Measurements from ENCODE around the gene HNRNPCL4. TPM values are rescaled to one million over a fixed set of nuclear protein-coding genes. Genes with fewer than 3 reads are reported as not detected.
"Not testable (repeated sequence)": the region's sequence is repeated elsewhere in the genome, so short reads cannot be mapped to it uniquely, and the experiment has no call there.

The HNRNPCL4 gene
- total RNA-seq = not detected

GRCh38 chr1:13165531-13165930, at the start of gene HNRNPCL4:
Gene HNRNPCL4 (minus strand): TSS chr1:13165631. CDS start chr1:13165467, 164 bp downstream.
- H3K27me3 Mint-ChIP-seq (ENCODE audit: low read depth); H3K27ac Mint-ChIP-seq; DNase-seq; H3K4me1 Mint-ChIP-seq (ENCODE audit: low read depth); H3K4me3 Mint-ChIP-seq; H3K9me3 Mint-ChIP-seq; intact Hi-C loops (cut with micrococcal nuclease); CTCF ChIA-PET; H3K36me3 Mint-ChIP-seq (ENCODE audit: low read depth): not testable (repeated sequence)

- H3K9me3 Mint-ChIP-seq; CTCF ChIA-PET; H3K36me3 Mint-ChIP-seq (ENCODE audit: low read depth); H3K4me3 Mint-ChIP-seq; intact Hi-C loops (cut with micrococcal nuclease); H3K4me1 Mint-ChIP-seq (ENCODE audit: low read depth); H3K27me3 Mint-ChIP-seq (ENCODE audit: low read depth); H3K27ac Mint-ChIP-seq; DNase-seq: not testable (repeated sequence)
These were observed 43.3 kb upstream of the HNRNPCL4 start for GRCh38 chr1:13208712-13209111.

- H3K27me3 Mint-ChIP-seq (ENCODE audit: low read depth); H3K27ac Mint-ChIP-seq; CTCF ChIA-PET; intact Hi-C loops (cut with micrococcal nuclease); H3K36me3 Mint-ChIP-seq (ENCODE audit: low read depth); H3K9me3 Mint-ChIP-seq; H3K4me1 Mint-ChIP-seq (ENCODE audit: low read depth); DNase-seq; H3K4me3 Mint-ChIP-seq: not testable (repeated sequence)
These were observed 35.9 kb upstream of the HNRNPCL4 start, which contains the start of gene PRAMEF13 for GRCh38 chr1:13201309-13201708. Gene PRAMEF13 (minus strand): TSS chr1:13201409. CDS start chr1:13199589, 1,820 bp downstream.

- intact Hi-C loops (cut with micrococcal nuclease); H3K27me3 Mint-ChIP-seq (ENCODE audit: low read depth); H3K4me1 Mint-ChIP-seq (ENCODE audit: low read depth); H3K36me3 Mint-ChIP-seq (ENCODE audit: low read depth); CTCF ChIA-PET; DNase-seq; H3K4me3 Mint-ChIP-seq; H3K9me3 Mint-ChIP-seq; H3K27ac Mint-ChIP-seq: not testable (repeated sequence)
These were observed 6.1 kb upstream of the HNRNPCL4 start, which contains the start of gene PRAMEF9 for GRCh38 chr1:13171548-13171947. Gene PRAMEF9 (plus strand): TSS chr1:13171848. CDS start chr1:13175281, 3,433 bp downstream.

- H3K36me3 Mint-ChIP-seq (ENCODE audit: low read depth); H3K4me3 Mint-ChIP-seq; H3K4me1 Mint-ChIP-seq (ENCODE audit: low read depth); intact Hi-C loops (cut with micrococcal nuclease); CTCF ChIA-PET; H3K27ac Mint-ChIP-seq; DNase-seq; H3K27me3 Mint-ChIP-seq (ENCODE audit: low read depth); H3K9me3 Mint-ChIP-seq: not testable (repeated sequence)
These were observed 9.5 kb downstream of the HNRNPCL4 start, which contains the start of gene PRAMEF26 for GRCh38 chr1:13155909-13156308. Gene PRAMEF26 (minus strand): TSS chr1:13156009. CDS start chr1:13153095, 2,914 bp downstream.

- H3K9me3 Mint-ChIP-seq; DNase-seq; CTCF ChIA-PET; H3K4me1 Mint-ChIP-seq (ENCODE audit: low read depth); H3K36me3 Mint-ChIP-seq (ENCODE audit: low read depth); H3K4me3 Mint-ChIP-seq; H3K27ac Mint-ChIP-seq; intact Hi-C loops (cut with micrococcal nuclease): not testable (repeated sequence)
- H3K27me3 Mint-ChIP-seq (ENCODE audit: low read depth) = peaks cover 20% of the 10 kb centered on the region
These were observed 48.7 kb downstream of the HNRNPCL4 start, which contains the start of gene HNRNPCL2 for GRCh38 chr1:13116754-13117153. Gene HNRNPCL2 (minus strand): TSS chr1:13116854. CDS start chr1:13116400, 454 bp downstream.

Other genes with a start within 250 kb of the HNRNPCL4 start
- gene PRAMEF7, start 249.0 kb downstream of the HNRNPCL4 start, total RNA-seq = not detected
- gene PRAMEF6, start 218.1 kb downstream of the HNRNPCL4 start, total RNA-seq = not detected
- not detected for gene PRAMEF27, start 109.1 kb downstream of the HNRNPCL4 start, total RNA-seq
- not detected for gene HNRNPCL3, start 104.9 kb downstream of the HNRNPCL4 start, total RNA-seq
- not detected for gene PRAMEF25, start 94.9 kb downstream of the HNRNPCL4 start, total RNA-seq
- not detected for gene HNRNPCL2, start 48.8 kb downstream of the HNRNPCL4 start, total RNA-seq
- not detected for gene PRAMEF26, start 9.6 kb downstream of the HNRNPCL4 start, total RNA-seq
- gene PRAMEF9, start 6.2 kb upstream of the HNRNPCL4 start, total RNA-seq = not detected
- gene PRAMEF13, start 35.8 kb upstream of the HNRNPCL4 start, total RNA-seq = not detected
- not detected for gene PRAMEF18, start 60.5 kb upstream of the HNRNPCL4 start, total RNA-seq
- not detected for gene PRAMEF5, start 88.6 kb upstream of the HNRNPCL4 start, total RNA-seq
- gene PRAMEF8, start 119.5 kb upstream of the HNRNPCL4 start, total RNA-seq = not detected
- not detected for gene PRAMEF33, start 137.9 kb upstream of the HNRNPCL4 start, total RNA-seq
- gene PRAMEF15, start 149.9 kb upstream of the HNRNPCL4 start, total RNA-seq = not detected
- gene PRAMEF14, start 181.5 kb upstream of the HNRNPCL4 start, total RNA-seq = not detected
- gene PRAMEF19, start 206.3 kb upstream of the HNRNPCL4 start, total RNA-seq = not detected
- not detected for gene PRAMEF17, start 224.0 kb upstream of the HNRNPCL4 start, total RNA-seq
- gene PRAMEF20, start 244.8 kb upstream of the HNRNPCL4 start, total RNA-seq = not detected